Tibial nerve (tissue), 4 donors: ENCODE data around the gene NUCB2.

Experiments used
- EP300 ChIP-seq, 2 donors: sonication (generic); formaldehyde crosslinking; IDR thresholded peaks; one replicate each; pipeline ENCODE4 v1.6.1; 2017; ENCODE audit warnings: antibody characterized with exemption in 2 of 2, mild to moderate bottlenecking in 1 of 2
- POLR2A ChIP-seq, 2 donors: fragments of 450-650 bp; IDR thresholded peaks; one replicate each; pipeline ENCODE4 v1.6.1; 2017; ENCODE audit warnings: antibody characterized with exemption in 2 of 2, mild to moderate bottlenecking in 2 of 2, moderate library complexity in 2 of 2
- TF ChIP-seq, protein P1 (sequence below), 5 experiments: fragments of 200-600 bp in 3 of 5; fragments of 450-650 bp in 2 of 5; sonication (generic) in 3 of 5; IDR thresholded peaks; one replicate each; pipeline ENCODE4 v1.5.1; 2016 to 2019; ENCODE audit warnings: antibody characterized with exemption in 5 of 5, mild to moderate bottlenecking in 3 of 5, moderate library complexity in 2 of 5

DNA sequence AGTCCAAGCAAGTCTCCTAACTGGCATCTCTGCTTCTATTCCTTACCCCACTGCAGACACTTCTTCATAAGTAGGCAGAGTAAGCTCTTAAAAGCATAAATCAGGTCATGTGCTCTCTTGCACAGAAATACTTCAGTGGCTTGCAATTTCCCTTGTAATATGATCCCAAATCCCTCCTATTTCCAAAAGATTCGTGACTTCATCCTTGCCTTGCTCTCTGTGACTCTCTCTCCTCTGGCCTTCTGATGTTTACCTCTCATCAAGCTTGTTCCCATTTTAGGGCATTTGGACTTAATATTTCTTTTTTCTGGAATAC, 37.7 kb downstream of the NUCB2 start:
- TF ChIP-seq, protein P1, sequence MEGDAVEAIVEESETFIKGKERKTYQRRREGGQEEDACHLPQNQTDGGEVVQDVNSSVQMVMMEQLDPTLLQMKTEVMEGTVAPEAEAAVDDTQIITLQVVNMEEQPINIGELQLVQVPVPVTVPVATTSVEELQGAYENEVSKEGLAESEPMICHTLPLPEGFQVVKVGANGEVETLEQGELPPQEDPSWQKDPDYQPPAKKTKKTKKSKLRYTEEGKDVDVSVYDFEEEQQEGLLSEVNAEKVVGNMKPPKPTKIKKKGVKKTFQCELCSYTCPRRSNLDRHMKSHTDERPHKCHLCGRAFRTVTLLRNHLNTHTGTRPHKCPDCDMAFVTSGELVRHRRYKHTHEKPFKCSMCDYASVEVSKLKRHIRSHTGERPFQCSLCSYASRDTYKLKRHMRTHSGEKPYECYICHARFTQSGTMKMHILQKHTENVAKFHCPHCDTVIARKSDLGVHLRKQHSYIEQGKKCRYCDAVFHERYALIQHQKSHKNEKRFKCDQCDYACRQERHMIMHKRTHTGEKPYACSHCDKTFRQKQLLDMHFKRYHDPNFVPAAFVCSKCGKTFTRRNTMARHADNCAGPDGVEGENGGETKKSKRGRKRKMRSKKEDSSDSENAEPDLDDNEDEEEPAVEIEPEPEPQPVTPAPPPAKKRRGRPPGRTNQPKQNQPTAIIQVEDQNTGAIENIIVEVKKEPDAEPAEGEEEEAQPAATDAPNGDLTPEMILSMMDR (IDR thresholded peaks at IDR 0.05): no peak
- TF ChIP-seq POLR2A (IDR thresholded peaks at IDR 0.05) (no peak), EP300 (IDR thresholded peaks at IDR 0.05) (no peak)
